Middle frontal gyrus (tissue), 1 donor: ENCODE measurements around the gene NAAA.
"Not testable (repeated sequence)": the region's sequence is repeated elsewhere in the genome, so short reads cannot be mapped to it uniquely, and the experiment has no call there.

Experiments
- DNase-seq: peaks from one replicate; pipeline ENCODE4 v3.0.0-alpha.2; 2015; ENCODE audit warnings: low spot score; ENCODE audit errors: extremely low spot score

The NAAA gene

GRCh38 chr4:75940692-75941253 is at the start of gene NAAA:
TSS of gene NAAA (minus strand) at chr4:75941013. CDS start at chr4:75940949, 64 bp downstream.
- DNase-seq = no peak

- no peak for DNase-seq
These were observed 49.2 kb upstream of the NAAA start for GRCh38 chr4:75989846-75990528.

GRCh38 chr4:75985116-75985515 is 44.3 kb upstream of the NAAA start:
- DNase-seq = no peak

GRCh38 chr4:75980576-75980975 is 39.8 kb upstream of the NAAA start:
- DNase-seq = no peak

- DNase-seq = no peak
These were observed 35.4 kb upstream of the NAAA start for GRCh38 chr4:75976177-75976576.

- no peak for DNase-seq
These were observed 33.0 kb upstream of the NAAA start for GRCh38 chr4:75973766-75974165.

GRCh38 chr4:75968084-75968483 is 27.3 kb upstream of the NAAA start:
- no peak for DNase-seq

- no peak for DNase-seq
These were observed 22.7 kb upstream of the NAAA start for GRCh38 chr4:75963558-75963957.

GRCh38 chr4:75962072-75962471 is 21.3 kb upstream of the NAAA start:
- not testable (repeated sequence) for DNase-seq

- not testable (repeated sequence) for DNase-seq
These were observed 17.7 kb upstream of the NAAA start for GRCh38 chr4:75958546-75958945.

GRCh38 chr4:75954811-75955210 is 14.0 kb upstream of the NAAA start:
- DNase-seq = not testable (repeated sequence)

GRCh38 chr4:75953509-75953908 is 12.7 kb upstream of the NAAA start:
- DNase-seq = no peak

GRCh38 chr4:75950213-75950815 is 9.5 kb upstream of the NAAA start:
- DNase-seq = no peak

- no peak for DNase-seq
These were observed 8.1 kb upstream of the NAAA start for GRCh38 chr4:75948822-75949444.

- DNase-seq = peak; percentile 4
These were observed 722 bp downstream of the NAAA start for GRCh38 chr4:75939890-75940691.

GRCh38 chr4:75935628-75936027 is 5.2 kb downstream of the NAAA start:
- DNase-seq = no peak

GRCh38 chr4:75930152-75930551 is 10.7 kb downstream of the NAAA start:
- no peak for DNase-seq

GRCh38 chr4:75924916-75925315 is 15.9 kb downstream of the NAAA start:
- not testable (repeated sequence) for DNase-seq

GRCh38 chr4:75924309-75924827 is 16.4 kb downstream of the NAAA start:
- DNase-seq = no peak

- DNase-seq = no peak
These were observed 18.2 kb downstream of the NAAA start for GRCh38 chr4:75922588-75922987.

- DNase-seq = no peak
These were observed 18.9 kb downstream of the NAAA start for GRCh38 chr4:75921910-75922309.
